HUES6 (cell line): ENCODE measurements around the gene WNK1.

Source experiments
- H3K27ac ChIP-seq: 2 replicates; pipeline ENCODE4 v1.7.0; 2013; ENCODE audit warnings: low read depth, mild to moderate bottlenecking, low read length, inconsistent platforms
- H3K27me3 ChIP-seq: 2 replicates; pipeline ENCODE4 v1.6.1; 2013; ENCODE audit warnings: low read length; ENCODE audit not compliant: control insufficient read depth, insufficient read depth
- H3K36me3 ChIP-seq: 2 replicates; pipeline ENCODE4 v1.6.1; 2013; ENCODE audit warnings: low read length; ENCODE audit not compliant: control insufficient read depth, insufficient read depth
- H3K4me1 ChIP-seq: 2 replicates; pipeline ENCODE4 v1.6.1; 2013; ENCODE audit warnings: low read length; ENCODE audit not compliant: control insufficient read depth, insufficient read depth
- H3K4me3 ChIP-seq: 2 replicates; pipeline ENCODE4 v1.5.1; 2013; ENCODE audit warnings: low read depth, low read length
- H3K9ac ChIP-seq: one replicate; pipeline ENCODE4 v1.6.1; 2013; ENCODE audit warnings: mild to moderate bottlenecking, low read length
- H3K9me3 ChIP-seq: 2 replicates; pipeline ENCODE4 v1.6.1; 2013; ENCODE audit warnings: low read depth, low read length; ENCODE audit not compliant: control insufficient read depth, insufficient read depth

The WNK1 gene

GRCh38 chr12:904010-904414, 151.6 kb downstream of the WNK1 start:
- Histone ChIP-seq H3K36me3 (peaks cover 96% of the 10 kb centered on the region), H3K4me1 (peaks cover 14% of the 10 kb centered on the region; the same call in 1 of the 2 replicates), H3K27ac (no peak overlapping the region), H3K9ac (no peak overlapping the region), H3K4me3 (no peak overlapping the region), H3K27me3 (no peaks in the 10 kb centered on the region), H3K9me3 (no peaks in the 10 kb centered on the region)

GRCh38 chr12:905261-906031, 153.1 kb downstream of the WNK1 start:
- peaks cover 14% of the 10 kb centered on the region; the same call in 1 of the 2 replicates for H3K4me1 ChIP-seq
- no peak overlapping the region for H3K9ac ChIP-seq
- no peaks in the 10 kb centered on the region for H3K27me3 ChIP-seq
- H3K27ac ChIP-seq = no peak overlapping the region
- H3K9me3 ChIP-seq = no peaks in the 10 kb centered on the region
- no peak overlapping the region for H3K4me3 ChIP-seq
- peaks cover 96% of the 10 kb centered on the region for H3K36me3 ChIP-seq

- Histone ChIP-seq H3K27me3 (no peaks in the 10 kb centered on the region), H3K9ac (no peak overlapping the region), H3K4me1 (peaks cover 14% of the 10 kb centered on the region; the same call in 1 of the 2 replicates), H3K4me3 (no peak overlapping the region), H3K27ac (no peak overlapping the region), H3K36me3 (peaks cover 95% of the 10 kb centered on the region), H3K9me3 (no peaks in the 10 kb centered on the region)
These were observed 153.7 kb downstream of the WNK1 start for GRCh38 chr12:906062-906585.

- Histone ChIP-seq H3K9me3 (no peaks in the 10 kb centered on the region), H3K36me3 (peaks cover 88% of the 10 kb centered on the region), H3K9ac (no peak overlapping the region), H3K4me3 (no peak overlapping the region), H3K4me1 (peaks cover 12% of the 10 kb centered on the region; the same call in 1 of the 2 replicates), H3K27me3 (no peaks in the 10 kb centered on the region), H3K27ac (no peak overlapping the region)
These were observed 155.2 kb downstream of the WNK1 start for GRCh38 chr12:907413-908185.

DNA sequence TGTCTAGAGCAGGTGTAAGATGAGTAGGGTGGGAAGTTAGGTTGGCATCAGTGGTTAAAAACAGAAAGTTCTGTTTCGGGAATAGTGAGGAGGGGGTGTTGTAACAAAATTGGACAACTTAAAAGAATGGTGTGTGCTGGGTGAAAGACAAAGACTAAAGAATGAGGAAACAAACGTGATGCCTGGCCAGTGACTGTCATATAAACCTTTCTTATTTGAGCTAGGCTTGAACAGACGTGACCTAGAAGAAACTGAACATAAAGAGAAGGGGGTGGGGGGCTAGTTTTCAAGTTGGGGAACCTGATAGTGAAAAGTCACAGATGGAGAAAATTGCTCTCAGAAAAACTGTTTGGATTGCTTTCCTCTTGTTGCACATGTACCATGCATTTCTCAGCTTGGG, 157.5 kb downstream of the WNK1 start:
- Histone ChIP-seq H3K27ac (no peak overlapping the region), H3K4me1 (no peaks in the 10 kb centered on the region; the same call in 1 of the 2 replicates), H3K27me3 (no peaks in the 10 kb centered on the region), H3K36me3 (peaks cover 88% of the 10 kb centered on the region), H3K4me3 (no peak overlapping the region), H3K9ac (no peak overlapping the region), H3K9me3 (no peaks in the 10 kb centered on the region)

DNA sequence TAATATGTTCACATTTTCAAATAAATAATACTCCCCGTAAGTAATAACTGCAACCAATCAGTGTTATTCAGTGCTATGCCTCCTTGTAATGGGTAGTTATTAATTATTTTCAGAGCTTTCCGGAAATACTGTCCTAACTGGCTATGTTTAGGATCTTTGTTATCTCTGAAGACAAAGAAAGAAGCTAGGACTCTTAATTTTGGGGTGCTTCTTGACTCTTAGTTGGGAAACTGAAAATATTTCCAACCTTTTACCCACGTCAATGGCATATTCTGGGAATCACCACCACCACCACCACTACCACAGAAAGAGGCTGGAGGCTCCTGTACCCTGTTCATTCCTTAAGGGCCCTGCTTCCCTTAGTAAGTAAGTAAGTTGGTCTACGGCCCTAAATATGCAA, 158.0 kb downstream of the WNK1 start:
- Histone ChIP-seq H3K9me3 (no peaks in the 10 kb centered on the region), H3K4me3 (no peak overlapping the region), H3K27ac (no peak overlapping the region), H3K27me3 (no peaks in the 10 kb centered on the region), H3K36me3 (peaks cover 90% of the 10 kb centered on the region), H3K4me1 (peaks cover 4% of the 10 kb centered on the region; the same call in 1 of the 2 replicates), H3K9ac (no peak overlapping the region)

DNA sequence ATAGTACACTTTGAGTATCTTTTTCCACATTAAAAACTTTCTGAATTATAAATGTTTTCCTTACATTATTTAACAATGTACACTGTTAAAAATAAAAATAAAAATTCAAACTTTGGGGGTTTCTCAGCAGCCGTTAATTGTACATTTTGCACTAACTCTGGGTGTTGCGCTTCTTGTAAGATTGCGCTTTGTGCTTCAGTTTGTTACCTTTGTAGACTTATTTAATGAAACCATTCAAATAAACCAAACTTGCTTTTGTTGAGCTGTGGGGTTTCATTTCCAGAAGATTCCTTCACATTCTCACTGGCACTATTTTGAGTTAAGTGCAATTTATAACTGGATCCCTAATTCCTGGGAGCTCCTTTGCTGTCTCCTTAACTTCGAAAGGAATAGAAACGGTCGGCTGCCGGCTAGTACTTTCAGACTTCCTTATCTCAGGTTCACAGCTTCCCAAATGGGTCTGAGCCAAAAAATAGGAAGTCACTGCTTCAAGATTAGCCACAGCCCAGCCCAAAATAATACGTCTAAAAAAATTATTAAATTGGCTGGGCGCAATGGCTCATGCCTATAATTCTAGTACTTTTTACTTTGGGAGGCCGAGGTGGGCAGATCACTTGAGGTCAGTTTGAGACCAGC, 158.9 kb downstream of the WNK1 start:
- Histone ChIP-seq H3K9me3 (no peaks in the 10 kb centered on the region), H3K36me3 (peaks cover 89% of the 10 kb centered on the region), H3K27me3 (no peaks in the 10 kb centered on the region), H3K4me3 (no peak overlapping the region), H3K27ac (no peak overlapping the region), H3K4me1 (peaks cover 5% of the 10 kb centered on the region; the same call in 1 of the 2 replicates), H3K9ac (no peak overlapping the region)

DNA sequence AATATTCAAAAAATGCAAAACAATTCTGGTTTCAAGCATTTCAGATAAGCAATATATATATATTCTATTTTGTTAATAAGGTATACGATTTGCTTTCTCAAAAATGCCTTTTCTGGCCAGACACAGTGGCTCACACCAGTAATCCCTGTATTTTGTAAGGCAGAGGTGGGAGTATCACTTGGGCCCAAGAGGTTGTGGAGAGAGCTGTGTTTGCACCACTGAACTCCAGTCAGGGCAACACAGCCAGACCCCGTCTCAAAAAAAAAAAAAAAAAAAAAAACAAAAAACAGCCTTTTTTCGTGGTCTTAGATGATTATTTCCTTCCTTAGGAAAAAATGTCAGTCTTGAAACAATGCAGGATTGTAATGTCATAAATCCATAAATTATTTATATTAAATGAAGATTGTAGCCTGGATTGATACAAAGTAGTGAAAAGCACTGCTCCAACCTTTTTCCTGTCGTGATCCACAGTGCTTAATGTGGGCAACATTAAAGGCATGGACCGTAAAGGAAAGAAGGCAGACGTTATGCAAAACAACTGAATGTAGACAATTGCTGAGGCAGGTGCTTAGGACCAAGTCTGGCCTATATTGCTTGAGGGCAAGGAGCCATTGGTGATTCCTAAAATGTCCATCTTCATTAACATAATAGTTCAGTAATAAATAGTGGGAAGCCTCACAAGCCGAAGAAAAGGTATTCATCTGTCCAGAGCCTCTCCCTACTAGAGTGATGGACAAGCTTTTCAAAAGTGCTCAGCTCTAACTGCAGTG, 160.3 kb downstream of the WNK1 start:
- Histone ChIP-seq H3K9ac (no peak overlapping the region), H3K4me1 (peaks cover 9% of the 10 kb centered on the region; the same call in 1 of the 2 replicates), H3K36me3 (peaks cover 89% of the 10 kb centered on the region), H3K27ac (no peak overlapping the region), H3K9me3 (no peaks in the 10 kb centered on the region), H3K27me3 (no peaks in the 10 kb centered on the region), H3K4me3 (no peak overlapping the region)

DNA sequence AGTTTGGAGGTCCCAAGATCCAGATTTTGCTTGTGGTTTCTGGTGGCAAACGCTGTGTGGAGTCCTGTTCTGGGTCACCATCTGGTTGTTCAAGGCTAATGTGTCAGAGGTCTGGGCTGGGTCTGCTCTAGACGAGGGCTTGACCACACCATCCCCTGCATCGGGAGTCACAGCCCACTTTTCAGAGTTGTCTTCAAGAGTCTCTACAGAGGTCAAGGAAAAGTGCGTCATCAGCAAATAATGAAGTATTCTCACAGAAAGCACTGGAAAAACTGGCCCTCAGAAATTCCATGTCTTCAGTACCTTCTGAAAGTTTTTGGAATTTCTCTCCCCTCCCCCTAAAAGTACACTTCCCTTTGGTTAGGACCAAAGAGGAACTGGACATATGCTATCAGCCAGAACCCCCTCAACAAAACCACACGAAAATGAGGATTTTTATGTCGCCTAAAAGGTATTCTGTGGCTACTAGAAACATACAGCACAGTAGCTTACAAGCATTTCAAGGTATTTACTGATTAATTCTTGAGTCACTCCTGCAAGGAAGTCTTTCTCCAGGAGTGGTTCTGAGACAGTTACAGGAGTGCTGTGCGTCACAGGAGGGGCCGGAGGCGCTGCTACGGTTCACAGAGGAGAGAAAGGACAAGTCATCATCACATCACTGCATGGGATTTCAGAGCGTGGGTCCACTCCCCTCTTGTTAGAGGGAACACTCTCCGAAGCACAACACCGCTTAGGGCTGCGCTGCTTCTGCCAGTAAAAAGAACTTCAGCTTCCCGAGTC, 161.7 kb downstream of the WNK1 start:
- H3K4me1 ChIP-seq = peaks cover 9% of the 10 kb centered on the region; the same call in 1 of the 2 replicates
- H3K9ac ChIP-seq = no peak overlapping the region
- no peaks in the 10 kb centered on the region for H3K27me3 ChIP-seq
- peak overlapping the region; percentile 25; the same call in 1 of the 2 replicates for H3K27ac ChIP-seq
- H3K36me3 ChIP-seq = peaks cover 87% of the 10 kb centered on the region
- H3K9me3 ChIP-seq = no peaks in the 10 kb centered on the region
- no peak overlapping the region for H3K4me3 ChIP-seq

GRCh38 chr12:915090-915489, 162.7 kb downstream of the WNK1 start:
- H3K9ac ChIP-seq = no peak overlapping the region
- no peak overlapping the region for H3K4me3 ChIP-seq
- no peak overlapping the region for H3K27ac ChIP-seq
- peaks cover 80% of the 10 kb centered on the region for H3K36me3 ChIP-seq
- no peaks in the 10 kb centered on the region for H3K9me3 ChIP-seq
- no peaks in the 10 kb centered on the region for H3K27me3 ChIP-seq
- H3K4me1 ChIP-seq = peaks cover 9% of the 10 kb centered on the region; the same call in 1 of the 2 replicates
